Measurements from ENCODE around the gene DIS3L2. TPM values are rescaled to one million over a fixed set of nuclear protein-coding genes. Genes with fewer than 3 reads are reported as not detected.
"Not testable (repeated sequence)": the region's sequence is repeated elsewhere in the genome, so short reads cannot be mapped to it uniquely, and the experiment has no call there.

DIS3L2 gene
- total RNA-seq, 4 donors from 2014 or later = 22.2 to 31.6 (median 27.8) TPM

- ATAC-seq (ENCODE audit: low FRiP score) = no peak
- no peak for DNase-seq (ENCODE audit: low spot score)
- no peak for TF ChIP-seq CTCF (IDR thresholded peaks at IDR 0.05)
Observed at GRCh38 chr2:231942180-231942579, 19.3 kb upstream of the DIS3L2 start.

GRCh38 chr2:231946241-231946814, 15.2 kb upstream of the DIS3L2 start:
- DNase-seq (ENCODE audit: low spot score) (no peak), ATAC-seq (ENCODE audit: low FRiP score) (no peak)
- no peak for TF ChIP-seq CTCF (IDR thresholded peaks at IDR 0.05)

- not testable (repeated sequence) for ATAC-seq (ENCODE audit: low FRiP score); DNase-seq (ENCODE audit: low spot score)
Observed at GRCh38 chr2:231947112-231947511, 14.4 kb upstream of the DIS3L2 start.

- no peak for ATAC-seq (ENCODE audit: low FRiP score)
- no peak for TF ChIP-seq CTCF (IDR thresholded peaks at IDR 0.05)
- DNase-seq (ENCODE audit: low spot score) = no peak
Observed at GRCh38 chr2:231947694-231948093, 13.8 kb upstream of the DIS3L2 start.

- ATAC-seq (ENCODE audit: low FRiP score) (no peak), DNase-seq (ENCODE audit: low spot score) (no peak)
- no peak for TF ChIP-seq CTCF (IDR thresholded peaks at IDR 0.05)
Observed at GRCh38 chr2:231951452-231952035, 10.0 kb upstream of the DIS3L2 start.

- no peak for TF ChIP-seq CTCF (IDR thresholded peaks at IDR 0.05)
- DNase-seq (ENCODE audit: low spot score) (no peak), ATAC-seq (ENCODE audit: low FRiP score) (no peak)
Observed at GRCh38 chr2:231955758-231956472, 5.6 kb upstream of the DIS3L2 start.

GRCh38 chr2:231957913-231958763, 3.4 kb upstream of the DIS3L2 start:
- no peak for ATAC-seq (ENCODE audit: low FRiP score)
- no peak for DNase-seq (ENCODE audit: low spot score)
- no peak for TF ChIP-seq CTCF (IDR thresholded peaks at IDR 0.05)

All from omental fat pad (tissue), 4 donors.